ENCODE measurements around the gene DRG2. TPM values are rescaled to one million over a fixed set of nuclear protein-coding genes. Genes with fewer than 3 reads are reported as not detected.

DRG2 gene
- total and polyA plus RNA-seq, 10 of the 15 experiments (the other 5 are each of a cell fraction or from before 2014, with no cell fraction given) = 9.1 to 64.8 (median 45.7) TPM

DNA sequence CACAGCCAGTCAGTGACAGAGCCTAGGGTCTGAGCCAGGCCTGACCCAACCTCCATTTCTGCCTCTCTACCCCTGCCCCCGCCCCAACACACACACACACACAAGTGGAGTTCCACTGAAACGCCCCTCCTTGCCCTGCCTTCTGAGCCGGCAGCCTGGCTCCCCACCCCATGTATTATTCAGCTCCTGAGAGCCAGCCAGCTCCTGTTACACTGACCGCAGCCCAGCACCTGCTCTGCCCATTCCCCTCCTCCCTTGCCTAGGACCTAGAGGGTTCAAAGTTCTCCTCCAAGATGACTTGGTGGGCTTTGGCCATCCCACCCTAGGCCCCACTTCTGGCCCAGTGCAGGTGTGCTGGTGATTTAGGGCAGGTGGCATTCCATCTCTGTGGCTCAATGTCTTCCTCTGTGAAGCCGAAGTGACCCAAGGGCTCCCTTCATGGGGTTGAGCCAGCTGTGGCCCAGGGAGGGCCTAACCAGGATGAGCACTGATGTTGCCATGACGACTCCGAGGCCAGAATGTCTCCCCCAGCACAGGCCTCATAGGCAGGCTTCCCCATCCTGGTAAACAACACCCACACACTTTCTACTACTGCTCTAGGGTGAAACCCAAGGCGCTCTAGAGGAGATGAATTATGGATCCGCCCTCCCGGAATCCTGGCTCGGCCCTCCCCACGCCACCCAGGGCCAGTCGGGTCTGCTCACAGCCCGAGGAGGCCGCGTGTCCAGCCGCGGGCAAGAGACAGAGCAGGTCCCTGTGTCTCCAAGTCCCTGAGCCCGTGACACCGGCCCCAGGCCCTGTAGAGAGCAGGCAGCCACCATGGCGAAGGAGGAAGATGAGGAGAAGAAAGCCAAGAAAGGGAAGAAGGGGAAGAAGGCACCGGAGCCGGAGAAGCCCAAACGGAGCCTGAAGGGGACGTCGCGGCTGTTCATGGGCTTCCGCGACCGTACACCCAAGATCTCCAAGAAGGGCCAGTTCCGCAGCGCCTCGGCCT, 30.5 kb downstream of the DRG2 start:
- peaks cover 1% of the 10 kb centered on the region; the same call in 1 of the 3 replicates for H3K9me3 ChIP-seq (replicated peaks; ENCODE audit: control insufficient read depth, insufficient read depth, low read length)
- DNase-seq (ENCODE audit: low read depth, low spot score) (no peak), FAIRE-seq (no peak), ATAC-seq (no peak)
- H3K9ac ChIP-seq (ENCODE audit: control insufficient read depth, insufficient read depth, low read length) = no peak overlapping the region
- no peaks in the 10 kb centered on the region for H3K79me2 ChIP-seq (ENCODE audit: control insufficient read depth, insufficient read depth, low read length)
- CTCF ChIA-PET = no interaction called here
- SMC1A ChIA-PET (ENCODE audit: uncharacterized antibody, unreplicated experiment) = no interaction called here
- RAD21 ChIA-PET (ENCODE audit: unreplicated experiment) = no interaction called here
- H3K4me2 ChIP-seq (ENCODE audit: control insufficient read depth, insufficient read depth) = no peak overlapping the region
- no TSS peak for BruUV-seq (replicated peaks)
- no peak for TF ChIP-seq JUNB (IDR thresholded peaks at IDR 0.05)
- TF ChIP-seq, protein P1, sequence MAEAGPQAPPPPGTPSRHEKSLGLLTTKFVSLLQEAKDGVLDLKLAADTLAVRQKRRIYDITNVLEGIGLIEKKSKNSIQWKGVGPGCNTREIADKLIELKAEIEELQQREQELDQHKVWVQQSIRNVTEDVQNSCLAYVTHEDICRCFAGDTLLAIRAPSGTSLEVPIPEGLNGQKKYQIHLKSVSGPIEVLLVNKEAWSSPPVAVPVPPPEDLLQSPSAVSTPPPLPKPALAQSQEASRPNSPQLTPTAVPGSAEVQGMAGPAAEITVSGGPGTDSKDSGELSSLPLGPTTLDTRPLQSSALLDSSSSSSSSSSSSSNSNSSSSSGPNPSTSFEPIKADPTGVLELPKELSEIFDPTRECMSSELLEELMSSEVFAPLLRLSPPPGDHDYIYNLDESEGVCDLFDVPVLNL (IDR thresholded peaks at IDR 0.05; ENCODE audit: low read depth, low read length) = no peak
- TF ChIP-seq RCOR1 (conservative IDR thresholded peaks at IDR 0.05; ENCODE audit: low read depth, low read length) = no peak
- TF ChIP-seq FOS (IDR thresholded peaks at IDR 0.05; ENCODE audit: borderline replicate concordance, extremely low read depth, insufficient read length) = no peak
- TF ChIP-seq, protein P2, sequence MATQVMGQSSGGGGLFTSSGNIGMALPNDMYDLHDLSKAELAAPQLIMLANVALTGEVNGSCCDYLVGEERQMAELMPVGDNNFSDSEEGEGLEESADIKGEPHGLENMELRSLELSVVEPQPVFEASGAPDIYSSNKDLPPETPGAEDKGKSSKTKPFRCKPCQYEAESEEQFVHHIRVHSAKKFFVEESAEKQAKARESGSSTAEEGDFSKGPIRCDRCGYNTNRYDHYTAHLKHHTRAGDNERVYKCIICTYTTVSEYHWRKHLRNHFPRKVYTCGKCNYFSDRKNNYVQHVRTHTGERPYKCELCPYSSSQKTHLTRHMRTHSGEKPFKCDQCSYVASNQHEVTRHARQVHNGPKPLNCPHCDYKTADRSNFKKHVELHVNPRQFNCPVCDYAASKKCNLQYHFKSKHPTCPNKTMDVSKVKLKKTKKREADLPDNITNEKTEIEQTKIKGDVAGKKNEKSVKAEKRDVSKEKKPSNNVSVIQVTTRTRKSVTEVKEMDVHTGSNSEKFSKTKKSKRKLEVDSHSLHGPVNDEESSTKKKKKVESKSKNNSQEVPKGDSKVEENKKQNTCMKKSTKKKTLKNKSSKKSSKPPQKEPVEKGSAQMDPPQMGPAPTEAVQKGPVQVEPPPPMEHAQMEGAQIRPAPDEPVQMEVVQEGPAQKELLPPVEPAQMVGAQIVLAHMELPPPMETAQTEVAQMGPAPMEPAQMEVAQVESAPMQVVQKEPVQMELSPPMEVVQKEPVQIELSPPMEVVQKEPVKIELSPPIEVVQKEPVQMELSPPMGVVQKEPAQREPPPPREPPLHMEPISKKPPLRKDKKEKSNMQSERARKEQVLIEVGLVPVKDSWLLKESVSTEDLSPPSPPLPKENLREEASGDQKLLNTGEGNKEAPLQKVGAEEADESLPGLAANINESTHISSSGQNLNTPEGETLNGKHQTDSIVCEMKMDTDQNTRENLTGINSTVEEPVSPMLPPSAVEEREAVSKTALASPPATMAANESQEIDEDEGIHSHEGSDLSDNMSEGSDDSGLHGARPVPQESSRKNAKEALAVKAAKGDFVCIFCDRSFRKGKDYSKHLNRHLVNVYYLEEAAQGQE (IDR thresholded peaks at IDR 0.05; ENCODE audit: low read depth, low read length) = no peak
- TF ChIP-seq STAT3 (IDR thresholded peaks at IDR 0.05; ENCODE audit: low read depth, low read length) = no peak
- no peak for TF ChIP-seq CEBPB (IDR thresholded peaks at IDR 0.05; ENCODE audit: borderline replicate concordance in 1 of 2, low read depth in 2 of 2, low read length in 2 of 2)
- TF ChIP-seq, protein P3, sequence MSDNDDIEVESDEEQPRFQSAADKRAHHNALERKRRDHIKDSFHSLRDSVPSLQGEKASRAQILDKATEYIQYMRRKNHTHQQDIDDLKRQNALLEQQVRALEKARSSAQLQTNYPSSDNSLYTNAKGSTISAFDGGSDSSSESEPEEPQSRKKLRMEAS (IDR thresholded peaks at IDR 0.05; ENCODE audit: low read depth, low read length) = no peak
- TF ChIP-seq RAD51 (IDR thresholded peaks at IDR 0.05) = no peak
- TF ChIP-seq, protein P4, sequence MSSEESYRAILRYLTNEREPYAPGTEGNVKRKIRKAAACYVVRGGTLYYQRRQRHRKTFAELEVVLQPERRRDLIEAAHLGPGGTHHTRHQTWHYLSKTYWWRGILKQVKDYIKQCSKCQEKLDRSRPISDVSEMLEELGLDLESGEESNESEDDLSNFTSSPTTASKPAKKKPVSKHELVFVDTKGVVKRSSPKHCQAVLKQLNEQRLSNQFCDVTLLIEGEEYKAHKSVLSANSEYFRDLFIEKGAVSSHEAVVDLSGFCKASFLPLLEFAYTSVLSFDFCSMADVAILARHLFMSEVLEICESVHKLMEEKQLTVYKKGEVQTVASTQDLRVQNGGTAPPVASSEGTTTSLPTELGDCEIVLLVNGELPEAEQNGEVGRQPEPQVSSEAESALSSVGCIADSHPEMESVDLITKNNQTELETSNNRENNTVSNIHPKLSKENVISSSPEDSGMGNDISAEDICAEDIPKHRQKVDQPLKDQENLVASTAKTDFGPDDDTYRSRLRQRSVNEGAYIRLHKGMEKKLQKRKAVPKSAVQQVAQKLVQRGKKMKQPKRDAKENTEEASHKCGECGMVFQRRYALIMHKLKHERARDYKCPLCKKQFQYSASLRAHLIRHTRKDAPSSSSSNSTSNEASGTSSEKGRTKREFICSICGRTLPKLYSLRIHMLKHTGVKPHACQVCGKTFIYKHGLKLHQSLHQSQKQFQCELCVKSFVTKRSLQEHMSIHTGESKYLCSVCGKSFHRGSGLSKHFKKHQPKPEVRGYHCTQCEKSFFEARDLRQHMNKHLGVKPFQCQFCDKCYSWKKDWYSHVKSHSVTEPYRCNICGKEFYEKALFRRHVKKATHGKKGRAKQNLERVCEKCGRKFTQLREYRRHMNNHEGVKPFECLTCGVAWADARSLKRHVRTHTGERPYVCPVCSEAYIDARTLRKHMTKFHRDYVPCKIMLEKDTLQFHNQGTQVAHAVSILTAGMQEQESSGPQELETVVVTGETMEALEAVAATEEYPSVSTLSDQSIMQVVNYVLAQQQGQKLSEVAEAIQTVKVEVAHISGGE (CRISPR knock-in tag; IDR thresholded peaks at IDR 0.05) = no peak
- TF ChIP-seq PML (IDR thresholded peaks at IDR 0.05; ENCODE audit: low read length) = no peak
- no peaks in the 10 kb centered on the region for H3K4me1 ChIP-seq (ENCODE audit: control insufficient read depth, insufficient read depth, low read length)
- intact Hi-C loops (cut with micrococcal nuclease; ENCODE audit: unreplicated experiment) (no loop called here), in situ Hi-C loops (cut with MboI) (no loop called here)
- no peak overlapping the region for H3K27ac ChIP-seq (ENCODE audit: control insufficient read depth, insufficient read depth)
- H3K27me3 ChIP-seq (replicated peaks in 1 of 2; ENCODE audit: control insufficient read depth in 2 of 2, insufficient read depth in 2 of 2, low read length in 1 of 2) = no peaks in the 10 kb centered on the region; a peak in 1 of 4 replicates
- no peak overlapping the region for H2AFZ ChIP-seq (ENCODE audit: control insufficient read depth, low read depth, low read length)
- WGBS (ENCODE audit: insufficient coverage, insufficient replicate concordance, low lambda C conversion rate, missing lambda C conversion rate) = 71% methylated on average over 33 of the region's 33 CpGs
- H3K4me3 ChIP-seq = no peak overlapping the region
- H3K36me3 ChIP-seq (ENCODE audit: control insufficient read depth in 2 of 2, insufficient read depth in 2 of 2, low read length in 1 of 2) = no peaks in the 10 kb centered on the region
- no peaks in the 10 kb centered on the region for H4K20me1 ChIP-seq (ENCODE audit: control insufficient read depth, insufficient read depth)
- POLR2A ChIA-PET = no interaction called here
